ENCODE results near the gene ARID5A. TPM values are rescaled to one million over a fixed set of nuclear protein-coding genes. Genes with fewer than 3 reads are reported as not detected.

ARID5A gene
- total and polyA plus RNA-seq, 2 donors (not counting 1 experiment from before 2014, with no cell fraction given) = 35.5 to 93.0 TPM

DNA sequence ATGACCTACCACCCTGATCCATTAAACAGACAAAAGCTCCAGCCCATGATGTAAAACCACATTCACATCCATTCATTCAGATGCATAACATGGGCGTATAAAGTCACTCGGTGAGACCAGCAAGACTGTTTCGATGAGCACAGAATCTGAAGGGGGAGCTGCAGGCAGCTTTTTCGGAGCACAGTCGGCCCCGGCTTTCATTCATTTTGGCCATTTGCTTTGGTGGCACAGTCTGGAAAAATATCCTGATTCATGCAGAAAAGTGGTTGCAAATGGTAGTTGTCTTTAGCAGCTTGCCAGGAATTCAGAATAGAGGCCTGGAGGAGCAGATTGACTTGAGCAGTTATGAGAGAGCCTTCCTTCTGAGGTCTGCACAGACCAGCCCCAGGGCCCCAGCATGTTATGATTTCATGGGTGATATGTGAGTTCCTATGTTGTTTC lies 11.2 kb downstream of the ARID5A start:
- no peaks in the 10 kb centered on the region for H3K27me3 Mint-ChIP-seq
- no peaks in the 10 kb centered on the region for H3K27me3 ChIP-seq (replicated peaks in 1 of 4; ENCODE audit: control extremely low read depth in 1 of 4, control insufficient read depth in 3 of 4, insufficient read depth in 4 of 4, low read length in 3 of 4)
- TF ChIP-seq CTCF (IDR thresholded peaks at IDR 0.05) (no peak), EZH2 (IDR thresholded peaks at IDR 0.05; ENCODE audit: borderline replicate concordance, insufficient read depth, low read depth, low read length, poor library complexity, severe bottlenecking) (no peak)
- peak overlapping the region; percentile 20 for H3K27ac Mint-ChIP-seq
- DNase-seq (no peak), ATAC-seq (ENCODE audit: low read depth) (no peak)
- intact Hi-C loops (cut with micrococcal nuclease) = no loop called here
- no peak overlapping the region for H2AFZ ChIP-seq (ENCODE audit: insufficient read depth, low read depth, low read length, poor library complexity, severe bottlenecking)
- H4K20me1 ChIP-seq (ENCODE audit: control insufficient read depth, insufficient read depth, low read length, poor library complexity, severe bottlenecking) = peaks cover 40% of the 10 kb centered on the region
- ChIA-PET CTCF (interaction anchor here (0.7 to 2.5 kb wide), 4 partner anchors 10 to 39 kb away, joined by 3 to 9 read pairs (median 4); partner anchors contain the start of gene ARID5A), POLR2A (no interaction called here)
- H3K4me3 Mint-ChIP-seq = no peak overlapping the region
- 90% methylated on average over 6 of the region's 6 CpGs for WGBS (ENCODE audit: insufficient coverage)
- H3K9me3 ChIP-seq (ENCODE audit: control extremely low read depth in 1 of 3, control insufficient read depth in 2 of 3, insufficient read depth in 1 of 3, low read length in 2 of 3) = no peaks in the 10 kb centered on the region
- H3K4me3 ChIP-seq (ENCODE audit: control extremely low read depth in 1 of 5, extremely low read depth in 1 of 5, insufficient read depth in 1 of 5, low read depth in 2 of 5, low read length in 4 of 5) = no peak overlapping the region
- H3K36me3 ChIP-seq (replicated peaks in 1 of 2; ENCODE audit: control extremely low read depth in 1 of 2, control insufficient read depth in 1 of 2, extremely low read depth in 1 of 2, insufficient read depth in 2 of 2, low read length in 1 of 2) = peaks cover 0 to 51% of the 10 kb centered on the region in 2 experiments
- H3K9ac ChIP-seq (ENCODE audit: low read length) = no peak overlapping the region
- H3K4me2 ChIP-seq (replicated peaks; ENCODE audit: low read depth, low read length, poor library complexity, severe bottlenecking) = no peak overlapping the region
- peaks cover 0 to 4% of the 10 kb centered on the region in 2 donors for H3K4me1 ChIP-seq (ENCODE audit: control insufficient read depth in 2 of 2, insufficient read depth in 2 of 2, low read length in 2 of 2)
- H3K79me2 ChIP-seq (ENCODE audit: control insufficient read depth, insufficient read depth, low read length) = peaks cover 20% of the 10 kb centered on the region
- no peak overlapping the region for H3K27ac ChIP-seq (ENCODE audit: low read length in 2 of 2)
- H3K4me1 Mint-ChIP-seq = peaks cover 24% of the 10 kb centered on the region
- H3K9me3 Mint-ChIP-seq (ENCODE audit: insufficient read depth) = no peaks in the 10 kb centered on the region

GRCh38 chr2:96548558-96549465 lies 12.3 kb downstream of the ARID5A start:
- Mint-ChIP-seq H3K4me1 (peaks cover 15% of the 10 kb centered on the region), H3K27me3 (no peaks in the 10 kb centered on the region), H3K27ac (no peak overlapping the region), H3K4me3 (no peak overlapping the region), H3K9me3 (ENCODE audit: insufficient read depth) (no peaks in the 10 kb centered on the region)
- no peak overlapping the region for H2AFZ ChIP-seq (ENCODE audit: insufficient read depth, low read depth, low read length, poor library complexity, severe bottlenecking)
- H3K4me2 ChIP-seq (replicated peaks; ENCODE audit: low read depth, low read length, poor library complexity, severe bottlenecking) = no peak overlapping the region
- H3K27ac ChIP-seq (ENCODE audit: low read length in 2 of 2) = no peak overlapping the region
- no peak overlapping the region for H3K4me3 ChIP-seq (ENCODE audit: control extremely low read depth in 1 of 5, extremely low read depth in 1 of 5, insufficient read depth in 1 of 5, low read depth in 2 of 5, low read length in 4 of 5)
- ChIA-PET POLR2A (no interaction called here), CTCF (interaction anchor here (0.7 to 7.3 kb wide), 6 partner anchors 9 to 142 kb away, joined by 3 to 94 read pairs (median 5); partner anchors contain the start of gene ARID5A)
- intact Hi-C loops (cut with micrococcal nuclease) = no loop called here
- peaks cover 0 to 4% of the 10 kb centered on the region in 2 donors for H3K4me1 ChIP-seq (ENCODE audit: control insufficient read depth in 2 of 2, insufficient read depth in 2 of 2, low read length in 2 of 2)
- H3K9ac ChIP-seq (ENCODE audit: low read length) = no peak overlapping the region
- DNase-seq (no peak), ATAC-seq (ENCODE audit: low read depth) (no peak)
- TF ChIP-seq CTCF (IDR thresholded peaks at IDR 0.05) (no peak), EZH2 (IDR thresholded peaks at IDR 0.05; ENCODE audit: borderline replicate concordance, insufficient read depth, low read depth, low read length, poor library complexity, severe bottlenecking) (no peak)
- H3K79me2 ChIP-seq (ENCODE audit: control insufficient read depth, insufficient read depth, low read length) = peaks cover 20% of the 10 kb centered on the region
- 95% methylated on average over 22 of the region's 24 CpGs for WGBS (ENCODE audit: insufficient coverage)
- no peaks in the 10 kb centered on the region for H3K9me3 ChIP-seq (ENCODE audit: control extremely low read depth in 1 of 3, control insufficient read depth in 2 of 3, insufficient read depth in 1 of 3, low read length in 2 of 3)
- H3K27me3 ChIP-seq (replicated peaks in 1 of 4; ENCODE audit: control extremely low read depth in 1 of 4, control insufficient read depth in 3 of 4, insufficient read depth in 4 of 4, low read length in 3 of 4) = no peaks in the 10 kb centered on the region
- peaks cover 0 to 47% of the 10 kb centered on the region in 2 experiments for H3K36me3 ChIP-seq (replicated peaks in 1 of 2; ENCODE audit: control extremely low read depth in 1 of 2, control insufficient read depth in 1 of 2, extremely low read depth in 1 of 2, insufficient read depth in 2 of 2, low read length in 1 of 2)
- peaks cover 38% of the 10 kb centered on the region for H4K20me1 ChIP-seq (ENCODE audit: control insufficient read depth, insufficient read depth, low read length, poor library complexity, severe bottlenecking)

Measured in B cell (primary cell).